OCI-LY3 (cell line): Measurements from ENCODE around the gene ALOXE3.

Experiments used
- H2AFZ ChIP-seq: fragments of 200-600, 300-600 bp; shearing (Covaris generic); 2 replicates; pipeline ENCODE4 v1.6.0; 2014; ENCODE audit warnings: antibody characterized with exemption, low read depth, low read length
- H3K27ac ChIP-seq: fragments of 200-600, 300-600 bp; sonication (generic); 2 replicates; pipeline ENCODE4 v1.5.1; 2014; ENCODE audit warnings: mild to moderate bottlenecking, low read length, moderate library complexity, mixed read lengths
- H3K27me3 ChIP-seq: fragments of 200-600, 300-600 bp; sonication (generic); 2 replicates; pipeline ENCODE4 v1.6.1; 2014; ENCODE audit warnings: low read depth, low read length, mixed read lengths
- H3K36me3 ChIP-seq: fragments of 200-600, 300-600 bp; sonication (generic); replicated peaks from 2 replicates; pipeline ENCODE3; 2014; ENCODE audit warnings: low read depth, low read length, mixed read lengths
- H3K4me1 ChIP-seq: fragments of 300-600, 200-600 bp; sonication (generic); 2 replicates; pipeline ENCODE4 v1.6.1; 2014; ENCODE audit warnings: low read length, mixed read lengths
- H3K4me2 ChIP-seq: fragments of 200-600, 300-600 bp; sonication (generic); 2 replicates; pipeline ENCODE4 v1.6.1; 2014; ENCODE audit warnings: low read length, mixed read lengths
- H3K4me3 ChIP-seq: fragments of 300-600, 200-600 bp; sonication (generic); 2 replicates; pipeline ENCODE4 v1.5.1; 2014; ENCODE audit warnings: antibody characterized with exemption, mild to moderate bottlenecking, low read length, moderate library complexity
- H3K79me2 ChIP-seq: fragments of 300-600, 200-600 bp; shearing (Covaris generic); 2 replicates; pipeline ENCODE4 v1.6.1; 2014; ENCODE audit warnings: mild to moderate bottlenecking, low read length, mixed read lengths
- H3K9ac ChIP-seq: fragments of 300-600, 200-600 bp; shearing (Covaris generic); 2 replicates; pipeline ENCODE4 v1.6.0; 2014; ENCODE audit warnings: mild to moderate bottlenecking, low read length, moderate library complexity
- H3K9me3 ChIP-seq: fragments of 200-600, 300-600 bp; shearing (Covaris generic); 2 replicates; pipeline ENCODE4 v1.6.1; 2014; ENCODE audit warnings: low read length, mixed read lengths; ENCODE audit not compliant: insufficient read depth
- H4K20me1 ChIP-seq: fragments of 200-600, 300-600 bp; sonication (generic); 2 replicates; pipeline ENCODE4 v1.6.1; 2016; ENCODE audit warnings: low read length, mixed read lengths; ENCODE audit not compliant: insufficient read depth
- EZH2phosphoT487 ChIP-seq: fragments of 200-600 bp; shearing (Covaris generic); IDR thresholded peaks from 2 replicates; pipeline ENCODE4 v1.6.1; 2018; ENCODE audit warnings: antibody characterized with exemption, mixed run types, low read depth
- TF ChIP-seq, protein P1 (sequence below): fragments of 200-600, 300-600 bp; sonication (generic); IDR thresholded peaks from 2 replicates; pipeline ENCODE4 v1.5.1; 2014; ENCODE audit warnings: antibody characterized with exemption, low read length, low read depth

The ALOXE3 gene

DNA sequence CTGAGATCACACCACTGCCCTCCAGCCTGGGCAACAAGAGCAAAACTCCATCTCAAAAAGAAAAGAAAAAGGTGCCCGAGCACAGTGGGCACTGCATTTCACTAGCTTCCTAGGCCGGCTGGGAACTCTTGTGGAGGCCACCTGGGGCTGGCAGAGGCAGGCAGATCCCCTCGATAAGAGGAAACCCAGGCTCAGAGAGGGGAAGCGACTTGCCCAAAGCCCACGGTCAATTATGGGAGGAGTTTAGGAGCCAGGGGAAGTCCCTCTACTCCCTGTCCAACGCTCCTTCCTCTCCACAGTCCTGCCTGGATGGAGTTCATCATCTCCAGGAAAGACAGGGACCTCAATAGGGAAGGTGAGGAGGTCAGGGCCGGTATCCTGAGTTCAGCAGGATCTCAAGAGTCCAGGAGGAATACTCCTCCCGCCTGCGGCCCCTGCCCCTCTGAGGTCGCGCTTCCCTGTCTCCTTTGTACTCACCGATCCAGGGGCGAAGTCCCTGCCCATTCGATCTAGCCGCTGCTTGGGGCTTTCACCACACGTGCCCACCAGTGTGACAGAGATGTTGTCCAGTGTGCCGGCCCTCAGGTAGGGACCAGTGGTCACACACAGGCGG, 841 bp downstream of the ALOXE3 start:
- Histone ChIP-seq H3K27me3 (peaks cover 20% of the 10 kb centered on the region), H3K9ac (no peak overlapping the region), H3K9me3 (no peaks in the 10 kb centered on the region), H3K36me3 (no peaks in the 10 kb centered on the region), H2AFZ (no peak overlapping the region), H3K4me2 (peak overlapping the region; percentile 85), H4K20me1 (no peaks in the 10 kb centered on the region), H3K27ac (no peak overlapping the region), H3K4me3 (peak overlapping the region; percentile 96), H3K4me1 (peaks cover 9% of the 10 kb centered on the region; the same call in 1 of the 2 replicates), H3K79me2 (no peaks in the 10 kb centered on the region)
- TF ChIP-seq EZH2phosphoT487 = no peak
- TF ChIP-seq, protein P1, sequence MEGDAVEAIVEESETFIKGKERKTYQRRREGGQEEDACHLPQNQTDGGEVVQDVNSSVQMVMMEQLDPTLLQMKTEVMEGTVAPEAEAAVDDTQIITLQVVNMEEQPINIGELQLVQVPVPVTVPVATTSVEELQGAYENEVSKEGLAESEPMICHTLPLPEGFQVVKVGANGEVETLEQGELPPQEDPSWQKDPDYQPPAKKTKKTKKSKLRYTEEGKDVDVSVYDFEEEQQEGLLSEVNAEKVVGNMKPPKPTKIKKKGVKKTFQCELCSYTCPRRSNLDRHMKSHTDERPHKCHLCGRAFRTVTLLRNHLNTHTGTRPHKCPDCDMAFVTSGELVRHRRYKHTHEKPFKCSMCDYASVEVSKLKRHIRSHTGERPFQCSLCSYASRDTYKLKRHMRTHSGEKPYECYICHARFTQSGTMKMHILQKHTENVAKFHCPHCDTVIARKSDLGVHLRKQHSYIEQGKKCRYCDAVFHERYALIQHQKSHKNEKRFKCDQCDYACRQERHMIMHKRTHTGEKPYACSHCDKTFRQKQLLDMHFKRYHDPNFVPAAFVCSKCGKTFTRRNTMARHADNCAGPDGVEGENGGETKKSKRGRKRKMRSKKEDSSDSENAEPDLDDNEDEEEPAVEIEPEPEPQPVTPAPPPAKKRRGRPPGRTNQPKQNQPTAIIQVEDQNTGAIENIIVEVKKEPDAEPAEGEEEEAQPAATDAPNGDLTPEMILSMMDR = no peak

DNA sequence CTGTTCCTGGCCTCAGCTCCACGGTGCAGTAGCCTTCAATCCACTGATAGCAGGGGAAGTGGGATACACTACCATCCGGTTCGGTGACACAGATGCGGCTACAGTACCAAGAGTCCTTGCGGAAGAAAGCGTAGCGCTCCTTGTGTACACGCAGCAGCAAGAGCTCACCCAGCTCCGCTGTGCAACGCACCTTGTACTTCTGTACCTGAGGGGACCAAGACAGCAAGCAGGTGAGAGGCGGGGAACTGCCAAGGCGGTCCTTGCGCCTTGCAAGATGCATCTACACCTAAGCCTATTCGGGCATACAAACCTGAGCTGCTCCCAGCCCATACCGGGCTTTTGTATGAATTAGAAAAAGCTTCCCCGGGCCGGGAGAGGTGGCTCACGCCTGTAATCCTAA, 1.5 kb downstream of the ALOXE3 start:
- H3K4me2 ChIP-seq = no peak overlapping the region
- H3K79me2 ChIP-seq = no peaks in the 10 kb centered on the region
- H3K4me3 ChIP-seq = no peak overlapping the region
- H3K27me3 ChIP-seq = peaks cover 26% of the 10 kb centered on the region
- H3K36me3 ChIP-seq = no peaks in the 10 kb centered on the region
- H3K4me1 ChIP-seq = peaks cover 9% of the 10 kb centered on the region; the same call in 1 of the 2 replicates
- no peaks in the 10 kb centered on the region for H4K20me1 ChIP-seq
- no peak overlapping the region for H3K9ac ChIP-seq
- H2AFZ ChIP-seq = no peak overlapping the region
- TF ChIP-seq EZH2phosphoT487 = no peak
- TF ChIP-seq, protein P1 = no peak
- H3K9me3 ChIP-seq = no peaks in the 10 kb centered on the region
- H3K27ac ChIP-seq = no peak overlapping the region

DNA sequence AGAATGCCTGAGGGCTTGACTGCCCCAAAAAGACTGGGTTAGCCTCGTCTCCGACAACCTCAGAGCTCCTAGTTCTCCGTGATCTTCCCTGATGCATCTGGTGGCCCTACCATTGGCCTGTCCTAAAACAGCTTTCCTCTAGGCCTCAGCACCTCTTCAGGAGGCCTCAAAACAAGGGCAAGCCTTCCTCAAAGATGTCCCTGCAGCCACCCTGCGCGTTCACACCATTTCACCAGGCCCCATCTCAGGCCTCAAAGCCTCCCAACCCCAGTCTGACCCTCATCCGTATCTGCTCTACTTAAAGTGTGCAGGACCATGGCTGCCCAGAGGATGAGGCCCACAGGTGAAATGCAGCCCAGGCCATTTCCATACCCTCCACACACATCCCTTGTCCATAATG, 7.4 kb downstream of the ALOXE3 start:
- H4K20me1 ChIP-seq = no peaks in the 10 kb centered on the region
- no peaks in the 10 kb centered on the region for H3K4me1 ChIP-seq
- peaks cover 22% of the 10 kb centered on the region for H3K27me3 ChIP-seq
- H3K9me3 ChIP-seq = no peaks in the 10 kb centered on the region
- H2AFZ ChIP-seq = no peak overlapping the region
- no peaks in the 10 kb centered on the region for H3K36me3 ChIP-seq
- no peak overlapping the region for H3K27ac ChIP-seq
- H3K4me3 ChIP-seq = no peak overlapping the region
- TF ChIP-seq EZH2phosphoT487 = no peak
- TF ChIP-seq, protein P1 = no peak
- no peak overlapping the region for H3K9ac ChIP-seq
- no peaks in the 10 kb centered on the region for H3K79me2 ChIP-seq
- no peak overlapping the region for H3K4me2 ChIP-seq

DNA sequence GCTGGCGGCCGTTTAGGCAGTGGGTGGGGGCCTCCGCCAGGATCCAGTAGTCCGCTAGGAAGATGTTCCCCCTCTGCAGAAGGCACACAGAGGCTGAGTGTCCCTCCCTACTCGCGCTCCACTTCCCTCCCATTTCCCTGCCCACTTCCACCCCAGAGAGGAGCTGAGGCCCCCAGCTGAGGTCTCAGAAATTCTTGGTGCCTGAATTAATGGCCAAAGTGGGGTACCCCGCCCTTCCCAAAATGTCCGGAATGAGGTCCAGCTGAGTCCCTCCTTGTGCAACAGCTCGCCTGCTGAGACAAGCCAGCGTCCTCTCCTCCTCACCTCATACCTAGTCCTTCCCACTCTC, 7.9 kb downstream of the ALOXE3 start:
- Histone ChIP-seq H3K36me3 (no peaks in the 10 kb centered on the region), H3K9me3 (no peaks in the 10 kb centered on the region), H2AFZ (no peak overlapping the region), H3K79me2 (no peaks in the 10 kb centered on the region), H4K20me1 (no peaks in the 10 kb centered on the region), H3K4me1 (no peaks in the 10 kb centered on the region), H3K4me2 (peak overlapping the region; percentile 100), H3K9ac (no peak overlapping the region), H3K27ac (no peak overlapping the region), H3K4me3 (peak overlapping the region; percentile 92), H3K27me3 (peaks cover 18% of the 10 kb centered on the region)
- TF ChIP-seq, protein P1 = no peak
- TF ChIP-seq EZH2phosphoT487 = no peak
